HG02852 (cell line): ENCODE measurements around the gene CILP.
"Not testable (repeated sequence)": the region's sequence is repeated elsewhere in the genome, so short reads cannot be mapped to it uniquely, and the experiment has no call there.

Experiments used
- ATAC-seq: cut with Tn5 transposase; IDR thresholded peaks from one replicate; pipeline ENCODE4 v1.9.1; 2021; ENCODE audit warnings: mild to moderate bottlenecking, moderate library complexity; ENCODE audit not compliant: unreplicated experiment

Gene CILP

GRCh38 chr15:65197337-65197645 is 14.0 kb downstream of the CILP start:
- ATAC-seq, result no peak

- no peak for ATAC-seq
These were observed 14.5 kb downstream of the CILP start for GRCh38 chr15:65196637-65197336.

GRCh38 chr15:65195548-65195923 is 15.7 kb downstream of the CILP start:
- ATAC-seq, result no peak

GRCh38 chr15:65194826-65195547 is 16.3 kb downstream of the CILP start:
- no peak for ATAC-seq

- no peak for ATAC-seq
These were observed 19.3 kb downstream of the CILP start for GRCh38 chr15:65192016-65192415.

GRCh38 chr15:65189102-65189740 is 22.1 kb downstream of the CILP start:
- no peak for ATAC-seq

- not testable (repeated sequence) for ATAC-seq
These were observed 22.8 kb downstream of the CILP start for GRCh38 chr15:65188472-65188871.

- ATAC-seq, result peak; percentile 66
These were observed 26.2 kb downstream of the CILP start, which contains the start of gene CLPX for GRCh38 chr15:65184868-65185717. CLPX (minus strand) TSS chr15:65185342; CDS start chr15:65185153, 189 bp downstream.

- ATAC-seq, result peak; percentile 15
These were observed 26.9 kb downstream of the CILP start for GRCh38 chr15:65184305-65184867.

GRCh38 chr15:65183865-65184159 is 27.5 kb downstream of the CILP start:
- ATAC-seq, result no peak

GRCh38 chr15:65182538-65182937 is 28.7 kb downstream of the CILP start:
- ATAC-seq, result no peak

- not testable (repeated sequence) for ATAC-seq
These were observed 29.5 kb downstream of the CILP start for GRCh38 chr15:65181582-65182353.

GRCh38 chr15:65180167-65180566 is 31.1 kb downstream of the CILP start:
- ATAC-seq, result no peak

GRCh38 chr15:65177901-65178300 is 33.4 kb downstream of the CILP start:
- no peak for ATAC-seq

- ATAC-seq, result no peak
These were observed 35.2 kb downstream of the CILP start for GRCh38 chr15:65176056-65176455.

- no peak for ATAC-seq
These were observed 35.8 kb downstream of the CILP start for GRCh38 chr15:65175511-65175910.

GRCh38 chr15:65174509-65174908 is 36.8 kb downstream of the CILP start:
- no peak for ATAC-seq

GRCh38 chr15:65172531-65172930 is 38.7 kb downstream of the CILP start:
- ATAC-seq, result no peak

GRCh38 chr15:65171428-65171827 is 39.8 kb downstream of the CILP start:
- ATAC-seq, result no peak

GRCh38 chr15:65165875-65166274 is 45.4 kb downstream of the CILP start:
- ATAC-seq, result no peak
